GM23338 (cell line): ENCODE data around the gene SHB. TPM values are rescaled to one million over a fixed set of nuclear protein-coding genes. Genes with fewer than 3 reads are reported as not detected.

Experiments
- ATAC-seq: fragments of 200-7000 bp; cut with Tn5 transposase; 3 replicates; pipeline ENCODE4 v1.9.1; 2020
- DNase-seq: peaks from one replicate; pipeline ENCODE4 v3.0.0-alpha.2; 2015; ENCODE audit warnings: low spot score
- H2AFZ ChIP-seq: fragments of 200-600 bp; sonication (generic); 2 replicates; pipeline ENCODE4 v1.8.0; 2016; ENCODE audit warnings: antibody characterized with exemption, mild to moderate bottlenecking, moderate library complexity
- H3F3A ChIP-seq: fragments of 200-600 bp; sonication (generic); replicated peaks from 2 replicates; pipeline ENCODE4 v1.8.0; 2017; ENCODE audit warnings: antibody characterized with exemption, mixed run types, low read depth
- H3K27ac ChIP-seq: fragments of 200-600 bp; sonication (generic); 2 replicates; pipeline ENCODE4 v1.6.1; 2016; ENCODE audit warnings: low read depth
- H3K27me3 ChIP-seq: fragments of 200-600 bp; sonication (generic); 2 replicates; pipeline ENCODE4 v1.8.0; 2016; ENCODE audit warnings: mild to moderate bottlenecking, mixed run types, moderate library complexity; ENCODE audit not compliant: insufficient read depth
- H3K36me3 ChIP-seq: fragments of 200-600 bp; sonication (generic); 2 replicates; pipeline ENCODE4 v1.8.0; 2016; ENCODE audit warnings: mild to moderate bottlenecking; ENCODE audit not compliant: insufficient read depth
- H3K4me1 ChIP-seq: fragments of 200-600 bp; sonication (generic); 2 replicates; pipeline ENCODE4 v1.8.0; 2016; ENCODE audit warnings: mild to moderate bottlenecking, moderate library complexity; ENCODE audit not compliant: insufficient read depth
- H3K4me2 ChIP-seq: fragments of 200-600 bp; sonication (generic); 2 replicates; pipeline ENCODE4 v1.7.1; 2017; ENCODE audit warnings: mixed run types
- H3K4me3 ChIP-seq: fragments of 200-600 bp; sonication (generic); 2 replicates; pipeline ENCODE4 v1.6.1; 2016; ENCODE audit warnings: mixed run types
- H3K79me2 ChIP-seq: fragments of 200-600 bp; sonication (generic); replicated peaks from 2 replicates; pipeline ENCODE4 v1.8.0; 2017; ENCODE audit warnings: mild to moderate bottlenecking; ENCODE audit not compliant: insufficient read depth
- H3K9me2 ChIP-seq: fragments of 200-600 bp; sonication (generic); 2 replicates; pipeline ENCODE4 v1.8.0; 2017; ENCODE audit not compliant: insufficient read depth
- H4K20me1 ChIP-seq: fragments of 200-600 bp; sonication (generic); replicated peaks from 2 replicates; pipeline ENCODE4 v1.8.0; 2017; ENCODE audit warnings: mild to moderate bottlenecking; ENCODE audit not compliant: insufficient read depth
- H3K27ac Mint-ChIP-seq: 2 replicates; pipeline ENCODE4 v1.8.0; 2020; ENCODE audit warnings: inconsistent platforms, mild to moderate bottlenecking, moderate library complexity, mixed read lengths
- H3K27me3 Mint-ChIP-seq: 3 replicates; pipeline ENCODE4 v1.8.0; 2022; ENCODE audit warnings: low read depth, mild to moderate bottlenecking, moderate library complexity, mixed read lengths, inconsistent platforms; ENCODE audit not compliant: insufficient read depth, poor library complexity
- H3K36me3 Mint-ChIP-seq: 3 replicates; pipeline ENCODE4 v1.8.0; 2021; ENCODE audit warnings: low read depth, mild to moderate bottlenecking, inconsistent platforms, moderate library complexity, mixed read lengths
- H3K4me1 Mint-ChIP-seq: 3 replicates; pipeline ENCODE4 v1.8.0; 2020; ENCODE audit warnings: mild to moderate bottlenecking, inconsistent platforms, mixed read lengths
- H3K4me3 Mint-ChIP-seq: 3 replicates; pipeline ENCODE4 v1.8.0; 2021; ENCODE audit warnings: moderate library complexity, mild to moderate bottlenecking, inconsistent platforms, mixed read lengths
- H3K9me3 Mint-ChIP-seq: 3 replicates; pipeline ENCODE4 v1.8.0; 2020; ENCODE audit warnings: moderate library complexity, mild to moderate bottlenecking, inconsistent platforms, mixed read lengths
- CREB1 ChIP-seq: fragments of 250-450 bp; sonication (Bioruptor Pico); IDR thresholded peaks from 2 replicates; pipeline ENCODE4 v1.5.0; 2020; ENCODE audit warnings: low read depth, mild to moderate bottlenecking, moderate library complexity
- CTCF ChIP-seq, 2 experiments: fragments of 200-600 bp in 1 of 2; sonication (generic) in 1 of 2; conservative IDR thresholded peaks; 2 replicates each; pipeline versions ENCODE4 v1.5.1 to v1.6.1; 2016 to 2017; ENCODE audit warnings: antibody characterized with exemption in 2 of 2, low read depth in 2 of 2, mild to moderate bottlenecking in 2 of 2, moderate library complexity in 1 of 2
- EZH2 ChIP-seq: fragments of 200-600 bp; sonication (generic); IDR thresholded peaks from one replicate; pipeline ENCODE4 v1.8.0; 2017; ENCODE audit warnings: antibody characterized with exemption, mild to moderate bottlenecking, low read depth; ENCODE audit not compliant: unreplicated experiment
- EZH2phosphoT487 ChIP-seq: fragments of 200-600 bp; sonication (generic); IDR thresholded peaks from one replicate; pipeline ENCODE4 v1.8.1; 2018; ENCODE audit warnings: antibody characterized with exemption; ENCODE audit not compliant: unreplicated experiment
- JUNB ChIP-seq: IDR thresholded peaks from one replicate; pipeline ENCODE4 v1.6.1; 2016; ENCODE audit warnings: antibody characterized with exemption; ENCODE audit not compliant: unreplicated experiment
- NANOG ChIP-seq: IDR thresholded peaks from 2 replicates; pipeline ENCODE4 v1.6.1; 2016; ENCODE audit warnings: antibody characterized with exemption, borderline replicate concordance
- POLR2AphosphoS5 ChIP-seq: IDR thresholded peaks from 2 replicates; pipeline ENCODE4 v1.6.1; 2016; ENCODE audit warnings: antibody characterized with exemption, low read depth
- REST ChIP-seq: IDR thresholded peaks from one replicate; pipeline ENCODE4 v1.6.1; 2018; ENCODE audit warnings: antibody characterized with exemption; ENCODE audit not compliant: unreplicated experiment
- STAT1 ChIP-seq: IDR thresholded peaks from one replicate; pipeline ENCODE4 v1.6.1; 2016; ENCODE audit warnings: antibody characterized with exemption; ENCODE audit not compliant: unreplicated experiment
- ZNF114 ChIP-seq: fragments of 250-450 bp; sonication (Bioruptor Pico); IDR thresholded peaks from 2 replicates; pipeline ENCODE4 v1.5.0; 2020; ENCODE audit warnings: mild to moderate bottlenecking, moderate library complexity
- ZNF331 ChIP-seq: fragments of 250-450 bp; sonication (Bioruptor Pico); IDR thresholded peaks from 2 replicates; pipeline ENCODE4 v1.5.0; 2020; ENCODE audit warnings: low read depth, mild to moderate bottlenecking, moderate library complexity
- polyA plus RNA-seq: library from polyadenylated mRNA; unstranded; fragments of >200 nt; fragmentation: Nextera tagmentation; extraction: Ambion mirVana; gene quantifications from 2 replicates; pipeline ENCODE4 v1.2.1, GENCODE V29; 2016
- total RNA-seq: library from RNA; depleted of rRNA; stranded (reverse); fragments of >200 nt; shearing (Covaris generic); gene quantifications from 2 replicates; pipeline ENCODE4 v1.2.3, GENCODE V29; 2014

The SHB gene
- total and polyA plus RNA-seq, 2 experiments from 2014 or later, result 1.5 to 14.0 TPM

DNA sequence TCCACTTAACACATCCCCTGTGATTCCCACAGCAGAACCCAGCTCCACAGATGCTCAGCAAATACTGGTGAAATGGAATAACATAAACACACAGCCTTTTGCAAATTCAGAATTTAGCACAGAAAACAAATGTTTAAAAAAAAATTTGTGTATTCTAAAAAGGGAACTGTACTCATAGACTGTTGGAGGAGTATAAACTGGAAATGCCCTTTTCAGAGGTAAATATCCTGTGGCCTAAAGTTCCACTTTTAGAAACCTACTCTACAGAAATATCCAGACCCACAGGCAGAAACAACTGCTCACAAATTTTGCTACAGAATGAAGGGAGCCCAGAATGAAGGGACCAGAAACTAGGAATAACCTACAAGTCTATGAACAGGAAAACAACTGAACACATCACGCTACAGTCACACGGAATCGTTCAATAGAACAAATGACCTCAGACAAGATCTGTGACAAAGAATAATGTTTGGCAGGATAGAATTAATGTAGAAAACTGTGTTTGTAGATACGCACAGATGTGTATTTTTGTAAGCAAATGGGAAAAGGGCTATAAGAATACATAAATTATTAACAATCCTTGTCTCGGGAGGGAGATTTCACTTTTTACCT is 78.5 kb downstream of the SHB start (continued):
- TF ChIP-seq NANOG (no peak), EZH2 (no peak), CREB1 (CRISPR knock-in tag) (no peak), JUNB (no peak), POLR2AphosphoS5 (no peak), EZH2phosphoT487 (no peak)

DNA sequence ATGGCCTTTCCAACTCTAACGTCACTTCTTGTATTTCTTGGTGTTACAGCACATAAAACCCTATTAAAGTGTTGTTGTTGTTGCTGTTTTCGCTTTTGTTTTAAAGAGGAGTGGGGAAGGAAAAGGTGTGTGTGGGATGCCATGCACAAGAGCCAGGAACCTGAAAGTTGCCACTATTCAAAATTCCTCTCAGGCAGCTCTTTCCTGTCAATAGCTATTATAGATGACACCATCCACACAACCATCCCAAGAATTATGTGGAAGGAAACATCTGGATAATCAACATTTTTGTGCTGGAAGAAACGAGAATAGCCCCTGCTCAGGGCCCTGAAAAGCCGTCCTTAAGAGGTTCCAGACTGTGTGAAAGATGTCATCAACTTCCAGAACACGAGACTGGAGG is 79.3 kb downstream of the SHB start:
- Histone ChIP-seq H3K36me3 (no peaks in the 10 kb centered on the region), H3K4me1 (no peaks in the 10 kb centered on the region), H4K20me1 (0 out of 2 replicates have a peak, but pooled peaks cover 4% of the 10 kb centered on the region), H3K79me2 (no peaks in the 10 kb centered on the region), H3K27ac (no peak overlapping the region), H2AFZ (no peak overlapping the region), H3K4me3 (no peak overlapping the region), H3K9me2 (no peaks in the 10 kb centered on the region), H3K4me2 (no peak overlapping the region), H3F3A (no peaks in the 10 kb centered on the region), H3K27me3 (no peaks in the 10 kb centered on the region)
- ATAC-seq, result no peak
- Mint-ChIP-seq H3K27me3 (no peaks in the 10 kb centered on the region), H3K36me3 (no peaks in the 10 kb centered on the region), H3K4me3 (no peak overlapping the region), H3K4me1 (peaks cover 10% of the 10 kb centered on the region), H3K9me3 (no peaks in the 10 kb centered on the region), H3K27ac (no peak overlapping the region)
- no peak for DNase-seq
- TF ChIP-seq NANOG (no peak), JUNB (no peak), POLR2AphosphoS5 (no peak), ZNF114 (CRISPR knock-in tag) (no peak), STAT1 (no peak), ZNF331 (CRISPR knock-in tag) (no peak), REST (no peak), CTCF (conservative IDR thresholded peaks at IDR 0.05; ENCODE audit: low read depth in 2 of 2) (no peak), CREB1 (CRISPR knock-in tag) (no peak)
